NB4 (cell line): Measurements from ENCODE around the gene UNC5C.

Experiments
- CTCF ChIP-seq: IDR thresholded peaks from one replicate; pipeline ENCODE4 v1.5.1; 2012; ENCODE audit warnings: low read depth, low read length
- MAX ChIP-seq: IDR thresholded peaks from 2 replicates; pipeline ENCODE4 v1.6.1; 2011; ENCODE audit warnings: low read depth, low read length

GRCh38 chr4:95507561-95507960, 41.2 kb downstream of the UNC5C start:
- TF ChIP-seq MAX: no peak
- TF ChIP-seq CTCF: no peak
